Left lung (tissue), 10 donors: ENCODE measurements around the gene PDE4D. TPM values are rescaled to one million over a fixed set of nuclear protein-coding genes. Genes with fewer than 3 reads are reported as not detected.

Source experiments
- ATAC-seq: fragments of 200-7000 bp; cut with Tn5 transposase; one replicate; pipeline ENCODE4 v1.9.1; 2020; ENCODE audit warnings: moderate library complexity
- DNase-seq, 4 donors: peaks; one replicate each; pipeline ENCODE4 v3.0.0-alpha.2; 2013 to 2020
- H3K27ac ChIP-seq, 2 donors: fragments of 200-600 bp; sonication (generic) in 1 of 2; one replicate each; pipeline versions ENCODE4 v1.5.0 to v1.8.0; 2020 to 2021
- H3K27me3 ChIP-seq, 2 donors: fragments of 200-600 bp; sonication (generic) in 1 of 2; one replicate each; pipeline versions ENCODE4 v1.5.0 to v1.8.0; 2020 to 2021
- H3K36me3 ChIP-seq, 2 donors: fragments of 200-600 bp; sonication (generic) in 1 of 2; one replicate each; pipeline versions ENCODE4 v1.5.0 to v1.8.0; 2020 to 2021
- H3K4me1 ChIP-seq, 2 donors: fragments of 200-600 bp; one replicate each; pipeline ENCODE4 v1.8.0; 2021
- H3K4me3 ChIP-seq, 2 donors: fragments of 200-600 bp; sonication (generic) in 1 of 2; one replicate each; pipeline versions ENCODE4 v1.5.0 to v1.8.0; 2020 to 2021; ENCODE audit warnings: mild to moderate bottlenecking in 1 of 2
- H3K9me3 ChIP-seq, 2 donors: fragments of 200-600 bp; sonication (generic) in 1 of 2; one replicate each; pipeline versions ENCODE4 v1.5.0 to v1.8.0; 2020 to 2021
- intact Hi-C, 2 donors: fragments of 100-400 bp; cut with DNase I; formaldehyde crosslinking; loops; one replicate each; pipeline versions ENCODE4 v1.11.2 to v1.14.2; 2022
- polyA plus RNA-seq, 6 donors: library from polyadenylated mRNA; unstranded; fragments of 120-200 nt; gene quantifications; one replicate each; pipeline ENCODE4 v1.2.1, GENCODE V29; 2013; ENCODE audit not compliant: insufficient read length in 6 of 6
- total RNA-seq, 2 donors: library from RNA; stranded (reverse); fragmentation: NEBNext Ultra II Directional; extraction: Animal tissue kit (Norgen Biotek cat#: 25700); gene quantifications; one replicate each; pipeline ENCODE4 v1.2.1, GENCODE V29; 2021
- TF ChIP-seq, protein P1 (sequence below), 2 donors: fragments of 200-600 bp; sonication (generic) in 1 of 2; IDR thresholded peaks; one replicate each; pipeline versions ENCODE4 v1.5.0 to v1.8.0; 2021; ENCODE audit warnings: antibody characterized with exemption in 2 of 2
- donor health status: DM: no; HTN: yes; CAD: no.
- donor health status: DM: no; HTN: no; CAD: no.

The PDE4D gene
- total and polyA plus RNA-seq, 8 donors, result 21.4 to 57.1 (median 25.4) TPM

DNA sequence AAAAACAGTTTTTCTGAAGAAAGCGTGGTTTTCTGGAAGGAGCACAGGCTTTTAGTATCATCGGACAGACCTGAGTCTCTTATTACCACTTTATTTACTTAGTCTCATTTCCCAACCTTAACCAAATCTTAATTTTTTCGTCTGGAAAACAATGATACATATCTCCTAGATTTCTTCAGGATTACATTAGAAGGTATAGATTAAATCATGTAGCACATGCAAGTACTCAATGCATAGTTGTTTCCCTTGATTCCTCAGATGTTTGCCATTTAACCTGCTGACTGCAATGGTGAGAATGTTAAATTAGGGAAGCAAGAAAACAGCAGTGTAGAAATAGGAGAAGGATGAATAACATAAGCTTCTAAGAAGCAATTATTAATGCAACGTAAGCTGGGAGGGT is 289.4 kb downstream of the PDE4D start:
- TF ChIP-seq, protein P1, sequence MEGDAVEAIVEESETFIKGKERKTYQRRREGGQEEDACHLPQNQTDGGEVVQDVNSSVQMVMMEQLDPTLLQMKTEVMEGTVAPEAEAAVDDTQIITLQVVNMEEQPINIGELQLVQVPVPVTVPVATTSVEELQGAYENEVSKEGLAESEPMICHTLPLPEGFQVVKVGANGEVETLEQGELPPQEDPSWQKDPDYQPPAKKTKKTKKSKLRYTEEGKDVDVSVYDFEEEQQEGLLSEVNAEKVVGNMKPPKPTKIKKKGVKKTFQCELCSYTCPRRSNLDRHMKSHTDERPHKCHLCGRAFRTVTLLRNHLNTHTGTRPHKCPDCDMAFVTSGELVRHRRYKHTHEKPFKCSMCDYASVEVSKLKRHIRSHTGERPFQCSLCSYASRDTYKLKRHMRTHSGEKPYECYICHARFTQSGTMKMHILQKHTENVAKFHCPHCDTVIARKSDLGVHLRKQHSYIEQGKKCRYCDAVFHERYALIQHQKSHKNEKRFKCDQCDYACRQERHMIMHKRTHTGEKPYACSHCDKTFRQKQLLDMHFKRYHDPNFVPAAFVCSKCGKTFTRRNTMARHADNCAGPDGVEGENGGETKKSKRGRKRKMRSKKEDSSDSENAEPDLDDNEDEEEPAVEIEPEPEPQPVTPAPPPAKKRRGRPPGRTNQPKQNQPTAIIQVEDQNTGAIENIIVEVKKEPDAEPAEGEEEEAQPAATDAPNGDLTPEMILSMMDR (IDR thresholded peaks at IDR 0.05), result no peak
- DNase-seq (no peak), ATAC-seq (no peak)
- no peaks in the 10 kb centered on the region for H3K4me1 ChIP-seq
- no peak overlapping the region for H3K27ac ChIP-seq
- H3K27me3 ChIP-seq, result no peaks in the 10 kb centered on the region
- no peak overlapping the region for H3K4me3 ChIP-seq
- no peaks in the 10 kb centered on the region for H3K36me3 ChIP-seq
- no peaks in the 10 kb centered on the region for H3K9me3 ChIP-seq
- intact Hi-C loops, result no loop called here

DNA sequence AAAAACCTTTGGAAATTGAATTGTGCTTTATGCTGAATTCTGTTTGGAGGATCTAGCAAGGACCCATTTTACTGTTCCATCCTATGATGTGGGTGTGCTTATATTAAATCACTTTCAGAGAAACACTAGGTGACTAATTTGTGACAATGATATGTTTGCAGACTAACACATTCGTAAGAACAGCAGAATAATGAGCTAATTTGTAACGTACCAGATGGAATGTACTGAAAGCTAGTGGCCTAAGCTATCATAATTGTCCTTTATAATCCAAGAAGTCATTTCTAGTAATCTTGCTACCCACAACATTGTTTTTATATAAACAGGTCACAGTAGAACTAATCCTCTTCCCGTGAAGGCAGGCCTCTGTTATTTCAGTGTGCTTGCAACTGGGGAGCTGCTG is 292.5 kb downstream of the PDE4D start:
- intact Hi-C loops, result no loop called here
- no peaks in the 10 kb centered on the region for H3K36me3 ChIP-seq
- H3K4me1 ChIP-seq, result peaks cover 0 to 22% of the 10 kb centered on the region in 2 donors
- DNase-seq (no peak), ATAC-seq (no peak)
- no peaks in the 10 kb centered on the region for H3K27me3 ChIP-seq
- TF ChIP-seq, protein P1 (IDR thresholded peaks at IDR 0.05), result no peak
- no peak overlapping the region for H3K4me3 ChIP-seq
- H3K9me3 ChIP-seq, result no peaks in the 10 kb centered on the region
- H3K27ac ChIP-seq, result no peak overlapping the region

DNA sequence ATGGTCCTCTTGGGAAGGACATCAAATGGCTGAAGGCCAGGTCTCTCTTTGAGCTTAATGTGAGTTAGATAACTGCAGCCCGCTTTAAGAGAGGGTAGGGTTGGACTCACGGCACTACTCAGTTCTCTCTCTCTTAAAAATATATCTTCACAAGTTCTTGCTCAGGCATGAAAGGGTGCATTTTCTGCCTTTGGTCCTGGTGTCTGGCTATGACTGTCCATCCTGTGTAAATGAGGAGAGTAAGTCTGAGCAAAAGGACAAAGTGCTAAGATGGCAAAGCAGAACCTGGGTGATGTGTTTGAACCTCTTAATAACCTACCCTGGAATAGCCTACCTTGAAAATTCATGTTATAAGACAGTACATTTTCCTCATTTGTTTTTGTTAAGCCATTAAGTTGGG is 293.4 kb downstream of the PDE4D start:
- Histone ChIP-seq H3K27ac (no peak overlapping the region), H3K4me3 (no peak overlapping the region), H3K9me3 (no peaks in the 10 kb centered on the region), H3K36me3 (no peaks in the 10 kb centered on the region), H3K4me1 (peaks cover 0 to 22% of the 10 kb centered on the region in 2 donors), H3K27me3 (no peaks in the 10 kb centered on the region)
- intact Hi-C loops, result no loop called here
- TF ChIP-seq, protein P1 (IDR thresholded peaks at IDR 0.05), result no peak
- DNase-seq (no peak), ATAC-seq (no peak)

DNA sequence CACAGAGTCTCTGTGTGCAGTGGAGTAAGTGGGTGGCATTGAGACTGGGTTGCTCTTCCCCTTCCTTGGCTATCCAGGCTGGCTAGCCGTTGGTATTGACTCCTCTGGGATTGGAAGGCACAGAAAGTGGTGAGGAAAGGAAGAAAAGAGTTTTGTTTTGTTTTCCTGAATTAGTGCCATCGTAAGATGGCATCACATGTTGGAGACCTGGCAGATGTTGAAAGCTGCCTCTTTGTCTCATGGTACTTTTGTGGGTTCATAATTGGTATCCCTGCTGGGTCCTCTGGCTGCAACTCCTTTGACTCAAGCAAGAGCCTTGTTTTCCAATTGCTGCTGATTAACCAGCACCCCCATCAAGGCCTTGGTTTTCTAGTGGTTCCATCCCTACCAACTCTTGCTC is 293.8 kb downstream of the PDE4D start:
- Histone ChIP-seq H3K27me3 (no peaks in the 10 kb centered on the region), H3K36me3 (no peaks in the 10 kb centered on the region), H3K27ac (no peak overlapping the region), H3K4me3 (no peak overlapping the region), H3K4me1 (peaks cover 0 to 22% of the 10 kb centered on the region in 2 donors), H3K9me3 (no peaks in the 10 kb centered on the region)
- DNase-seq (no peak), ATAC-seq (no peak)
- intact Hi-C loops, result no loop called here
- TF ChIP-seq, protein P1 (IDR thresholded peaks at IDR 0.05), result no peak

DNA sequence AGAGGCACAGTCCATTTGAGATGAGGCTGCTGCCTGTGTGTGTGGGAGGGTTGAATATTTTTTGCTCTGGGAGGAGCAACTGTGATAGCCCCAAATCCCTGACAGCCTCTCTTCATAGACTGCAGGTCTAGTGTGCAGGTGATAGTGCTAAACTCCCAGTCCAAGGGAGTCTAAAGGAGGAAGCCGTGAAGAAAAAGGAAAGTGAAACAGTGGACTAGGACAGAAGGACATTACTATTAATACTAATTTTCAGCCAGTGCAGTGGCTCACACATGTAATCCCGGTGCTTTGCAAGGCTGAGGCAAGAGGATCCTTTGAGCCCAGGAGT is 295.0 kb downstream of the PDE4D start:
- H3K27ac ChIP-seq, result peak overlapping the region in 1 of 2 donors; percentile 3
- intact Hi-C loops, result no loop called here
- no peaks in the 10 kb centered on the region for H3K36me3 ChIP-seq
- H3K27me3 ChIP-seq, result no peaks in the 10 kb centered on the region
- peak; percentile 82 for ATAC-seq
- H3K4me3 ChIP-seq, result peak overlapping the region; percentile 6 to 7
- TF ChIP-seq, protein P1 (IDR thresholded peaks at IDR 0.05), result no peak
- no peak for DNase-seq
- H3K9me3 ChIP-seq, result no peaks in the 10 kb centered on the region
- peaks cover 0 to 22% of the 10 kb centered on the region in 2 donors for H3K4me1 ChIP-seq
